ENCODE results near the gene JKAMP.
"Not testable (repeated sequence)": the region's sequence is repeated elsewhere in the genome, so short reads cannot be mapped to it uniquely, and the experiment has no call there.

JKAMP gene
- total RNA-seq = 11.9 to 21.7 (median 16.4) reads per million in 4 donors

- peak; percentile 94 to 97 (median 95) for DNase-seq
These were observed at the start of gene JKAMP, which contains the start of gene L3HYPDH for GRCh38 chr14:59483819-59484638. TSS of gene JKAMP (plus strand) at chr14:59484517. CDS start at chr14:59484590, 73 bp downstream. TSS of gene L3HYPDH (minus strand) at chr14:59484408. CDS start at chr14:59484316, 92 bp downstream.

- no peak for DNase-seq
These were observed 49.2 kb upstream of the JKAMP start for GRCh38 chr14:59435101-59435500.

DNA sequence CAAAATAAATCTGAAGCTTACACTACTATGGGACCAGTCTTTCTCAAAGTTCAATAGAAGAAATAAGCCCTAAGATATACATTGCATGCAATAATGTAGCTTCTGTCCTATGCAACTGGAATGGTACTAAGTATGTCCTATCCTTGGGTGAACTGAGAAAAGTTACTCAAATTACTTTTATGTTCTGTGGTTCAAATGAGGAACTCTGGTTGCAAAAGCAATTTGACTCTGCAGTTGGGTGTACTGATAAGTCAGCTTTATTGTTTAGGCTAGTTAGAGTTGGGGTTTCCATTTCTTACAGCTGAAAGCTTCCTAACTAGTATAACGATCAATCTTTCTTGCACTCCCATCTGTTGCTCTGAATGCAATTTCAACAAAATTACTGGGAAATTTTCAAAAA is 48.3 kb upstream of the JKAMP start:
- no peak for DNase-seq

- DNase-seq = no peak
These were observed 46.1 kb upstream of the JKAMP start for GRCh38 chr14:59438195-59438647.

- no peak for DNase-seq
These were observed 44.9 kb upstream of the JKAMP start for GRCh38 chr14:59439256-59439965.

- not testable (repeated sequence) for DNase-seq
These were observed 35.6 kb upstream of the JKAMP start for GRCh38 chr14:59448673-59449072.

DNA sequence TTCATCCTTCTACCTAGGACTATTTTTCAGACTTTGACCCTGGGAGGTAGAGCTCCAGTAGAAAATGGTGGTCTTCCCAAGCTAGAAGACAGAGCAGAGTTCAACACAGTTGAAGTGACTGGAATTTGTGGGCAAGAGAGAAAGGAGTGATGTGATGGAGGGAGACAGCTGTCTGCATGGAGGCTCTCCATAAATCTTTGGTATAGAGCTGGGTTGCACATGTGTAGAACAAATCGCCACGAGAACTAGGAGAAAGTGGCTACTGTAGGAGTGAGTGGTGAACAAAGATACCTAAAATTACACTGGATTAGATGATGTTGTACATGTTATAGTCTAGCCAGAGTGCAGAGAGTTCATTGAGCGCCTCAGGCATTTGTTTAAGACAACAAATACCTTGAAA is 33.6 kb upstream of the JKAMP start:
- DNase-seq = no peak

GRCh38 chr14:59451849-59452248 is 32.5 kb upstream of the JKAMP start:
- DNase-seq = no peak

DNA sequence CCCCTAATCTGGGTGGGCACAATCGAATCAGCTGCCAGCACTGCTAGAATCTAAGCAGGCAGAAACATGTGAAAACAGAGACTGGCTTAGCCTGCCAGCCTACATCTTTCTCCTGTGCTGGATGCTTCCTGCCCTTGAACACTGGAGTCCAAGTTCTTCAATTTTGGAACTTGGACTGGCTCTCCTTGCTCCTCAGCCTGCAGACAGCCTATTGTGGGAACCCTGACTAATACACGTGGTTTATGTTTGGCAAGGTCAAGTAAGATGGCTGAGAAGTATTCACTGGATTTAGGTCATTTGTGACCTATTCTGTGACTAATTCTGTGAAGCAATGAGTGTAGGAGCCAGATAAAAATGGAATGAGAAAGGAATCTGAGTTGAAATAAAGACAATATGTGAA is 30.2 kb upstream of the JKAMP start:
- no peak for DNase-seq

GRCh38 chr14:59455411-59455810 is 28.9 kb upstream of the JKAMP start:
- no peak for DNase-seq

DNA sequence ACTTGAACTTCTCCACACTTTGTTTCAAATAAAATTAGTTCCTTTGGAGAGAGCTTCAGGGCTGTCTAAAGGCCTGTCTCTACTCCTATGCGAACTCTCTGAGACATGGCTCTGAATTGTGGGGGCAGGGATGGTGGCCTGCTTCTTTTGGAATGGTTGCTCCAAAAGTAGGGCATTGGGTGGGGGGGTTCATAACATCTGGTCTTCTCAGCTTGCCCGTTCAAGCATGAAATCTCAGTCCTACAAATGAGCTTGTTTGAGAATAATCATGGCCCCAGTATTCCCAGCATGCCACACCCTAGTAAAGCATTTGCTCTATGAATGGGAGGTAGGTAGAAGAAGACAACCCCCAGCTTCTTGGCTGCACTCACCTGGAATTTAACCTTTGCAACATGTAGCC is 25.8 kb upstream of the JKAMP start:
- DNase-seq = no peak

- no peak for DNase-seq
These were observed 23.9 kb upstream of the JKAMP start for GRCh38 chr14:59460378-59460777.

DNA sequence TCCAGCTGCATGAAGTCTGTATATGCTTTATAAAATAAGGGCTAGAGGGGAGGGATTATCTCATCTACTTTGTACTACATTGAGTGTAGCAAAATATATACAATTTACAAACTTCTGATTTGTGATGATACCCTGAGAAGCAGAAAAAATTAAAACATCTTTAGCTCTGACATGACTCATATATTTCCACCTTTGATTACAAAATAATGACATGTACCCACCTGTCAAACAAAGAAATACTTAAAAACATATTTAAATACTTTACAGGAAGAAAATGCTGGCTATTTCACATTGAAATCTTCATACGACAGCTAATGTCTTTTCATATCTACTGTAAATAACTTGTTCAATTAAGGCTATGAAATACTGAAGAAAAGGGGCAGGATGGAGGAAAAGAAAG is 22.4 kb upstream of the JKAMP start:
- DNase-seq = no peak

- peak in 2 of 5 donors; percentile 13 to 33 for DNase-seq
These were observed 20.4 kb upstream of the JKAMP start for GRCh38 chr14:59463787-59464485.

DNA sequence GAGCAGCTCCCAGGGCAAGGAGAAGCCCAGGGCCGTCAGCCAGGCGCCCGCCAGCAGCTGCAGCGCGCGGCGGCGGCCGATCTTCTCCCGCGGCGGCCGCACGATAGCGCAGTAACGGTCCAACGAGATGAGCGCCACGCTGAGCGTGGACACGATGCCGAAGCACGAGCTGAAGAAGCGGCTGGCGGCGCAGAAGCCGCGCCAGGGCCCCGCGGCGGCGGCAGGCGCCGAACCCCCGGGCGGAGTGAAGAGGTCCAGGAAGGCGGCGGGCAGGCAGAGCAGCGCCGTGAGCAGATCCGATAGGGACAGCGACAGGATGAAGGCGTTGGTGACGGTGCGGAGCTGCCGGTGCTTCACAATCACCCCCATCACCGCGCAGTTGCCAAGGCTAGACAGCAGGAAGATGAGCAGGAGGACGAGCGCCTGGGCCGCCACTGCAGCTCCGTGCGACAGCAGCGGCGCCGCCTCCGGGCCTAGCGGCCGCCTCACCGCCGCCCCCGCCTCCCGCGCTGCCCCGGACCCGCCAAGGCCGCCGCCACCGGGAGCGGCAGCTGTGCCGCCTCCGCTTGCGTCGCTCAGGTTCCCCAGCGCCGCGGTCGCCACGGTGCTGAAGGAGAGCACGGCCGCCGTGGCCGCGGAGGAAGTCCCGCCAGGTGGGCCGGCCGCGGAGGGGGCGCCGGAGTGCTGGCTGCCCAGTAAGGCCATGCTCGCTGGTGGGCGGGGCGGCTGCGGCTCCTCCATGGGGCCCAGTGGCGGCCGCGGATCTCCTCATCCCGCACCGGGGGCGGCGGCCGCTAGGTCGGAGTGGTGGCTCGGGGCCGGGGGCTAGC is 19.6 kb upstream of the JKAMP start:
- DNase-seq = peak; percentile 44 to 57 (median 48)

GRCh38 chr14:59465316-59466135 is 18.8 kb upstream of the JKAMP start, which contains the start of gene GPR135:
TSS of gene GPR135 (minus strand) at chr14:59465380. CDS start at chr14:59465226, 154 bp downstream.
- peak in 3 of 5 donors; percentile 11 to 25 (median 24) for DNase-seq

- no peak for DNase-seq
These were observed 10.1 kb upstream of the JKAMP start for GRCh38 chr14:59474172-59474571.

DNA sequence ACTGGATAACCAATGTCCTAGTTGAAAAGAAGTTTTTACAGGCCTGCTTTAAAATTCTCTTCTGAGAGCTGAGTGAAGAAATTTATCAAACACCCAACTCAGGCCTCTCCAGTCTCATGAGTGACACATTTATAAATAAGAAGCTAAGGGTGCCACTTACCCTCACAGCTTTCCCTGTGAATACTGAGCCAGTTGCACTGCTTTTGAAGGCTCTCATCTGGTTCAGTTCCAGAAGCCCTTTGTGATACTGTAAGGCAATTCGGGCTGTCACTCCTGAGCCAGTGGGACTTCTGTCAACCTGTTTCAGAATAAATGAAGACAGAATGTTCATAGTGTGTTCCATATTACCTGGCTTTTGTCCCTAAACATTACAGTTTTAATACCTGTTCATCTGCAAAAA is 8.6 kb upstream of the JKAMP start:
- DNase-seq = no peak

GRCh38 chr14:59478540-59478939 is 5.8 kb upstream of the JKAMP start:
- no peak for DNase-seq

DNA sequence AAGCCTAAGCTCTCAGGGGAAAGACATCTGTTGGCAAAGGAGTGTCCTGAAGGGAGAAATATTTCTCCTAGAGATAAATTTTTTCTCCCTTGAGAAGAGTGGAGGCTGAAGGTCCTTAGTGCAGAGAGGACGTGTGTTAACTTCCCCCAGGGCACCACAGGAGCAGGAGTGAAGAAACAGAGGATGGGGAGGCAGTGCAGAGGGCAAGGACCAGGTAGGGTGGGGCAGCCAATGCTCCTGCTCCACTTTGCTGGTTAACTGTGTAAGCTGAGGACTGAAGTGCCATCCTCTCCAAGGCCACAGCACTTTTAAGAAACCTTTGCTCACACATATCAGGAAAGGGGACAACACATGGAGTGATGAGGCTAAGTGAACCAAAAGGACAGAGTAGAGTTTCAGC is 4.2 kb upstream of the JKAMP start:
- no peak for DNase-seq

- DNase-seq = no peak
These were observed 2.9 kb upstream of the JKAMP start for GRCh38 chr14:59481407-59481806.

Measured in T-helper 1 cell (primary cell).